ENCODE data around the gene MAG. TPM values are rescaled to one million over a fixed set of nuclear protein-coding genes. Genes with fewer than 3 reads are reported as not detected.

The MAG gene
- polyA plus RNA-seq, 3 donors: not detected

DNA sequence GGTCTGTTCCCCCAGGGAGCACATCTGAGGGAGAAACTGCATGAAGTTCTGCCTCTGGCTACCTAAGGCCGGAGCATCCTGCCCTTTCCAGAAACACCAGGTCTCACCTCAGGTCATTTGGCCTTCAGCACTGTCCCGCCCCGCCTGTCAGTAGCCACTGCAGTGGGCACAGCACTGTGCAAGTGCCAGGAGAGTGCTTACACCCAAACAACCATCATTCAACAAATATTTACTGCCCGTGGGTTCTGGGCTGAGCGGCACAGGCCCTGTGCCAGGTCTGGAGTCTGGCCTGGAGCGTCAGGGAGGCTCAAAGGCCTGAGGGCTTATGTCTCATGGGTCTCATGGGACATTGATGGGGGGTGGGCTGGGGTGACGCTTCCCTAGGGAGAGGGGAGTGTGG lies 20.4 kb upstream of the MAG start:
- Histone ChIP-seq H4K20me1 (ENCODE audit: insufficient read depth, low read length) (peaks cover 47% of the 10 kb centered on the region), H3K4me1 (ENCODE audit: control insufficient read depth in 1 of 2, insufficient read depth in 2 of 2, low read length in 2 of 2) (peaks cover 49 to 57% of the 10 kb centered on the region in 2 donors), H3K27ac (ENCODE audit: low read depth in 1 of 2, low read length in 2 of 2) (no peak overlapping the region), H3K36me3 (replicated peaks in 1 of 2; ENCODE audit: control insufficient read depth in 1 of 2, insufficient read depth in 2 of 2, low read length in 2 of 2) (peaks cover 43 to 63% of the 10 kb centered on the region in 2 donors), H2AFZ (ENCODE audit: insufficient read depth, low read depth, low read length, poor library complexity, severe bottlenecking) (no peak overlapping the region), H3K27me3 (ENCODE audit: control insufficient read depth in 2 of 2, insufficient read depth in 2 of 2, low read length in 2 of 2) (no peaks in the 10 kb centered on the region), H3K4me3 (replicated peaks in 1 of 3; ENCODE audit: low read depth in 2 of 3, low read length in 3 of 3) (peak overlapping the region in 1 of 3 experiments; percentile 6), H3K4me2 (replicated peaks; ENCODE audit: extremely low read depth, low read length, poor library complexity, severe bottlenecking) (peak overlapping the region; percentile 23), H3K79me2 (ENCODE audit: insufficient read depth, low read length) (peaks cover 30% of the 10 kb centered on the region), H3K9ac (ENCODE audit: insufficient read depth, low read length, poor library complexity, severe bottlenecking) (no peak overlapping the region), H3K9me3 (replicated peaks in 1 of 2; ENCODE audit: control insufficient read depth in 1 of 2, insufficient read depth in 1 of 2, low read length in 2 of 2) (no peaks in the 10 kb centered on the region)
- no peak for DNase-seq
- Mint-ChIP-seq H3K4me3 (peak overlapping the region in 1 of 2 donors; percentile 74), H3K9me3 (no peaks in the 10 kb centered on the region), H3K36me3 (peaks cover 58 to 63% of the 10 kb centered on the region in 2 donors), H3K27me3 (ENCODE audit: low read depth in 3 of 3) (peaks cover 0 to 5% (median 3%) of the 10 kb centered on the region in 3 donors), H3K4me1 (peaks cover 44% of the 10 kb centered on the region), H3K27ac (peak overlapping the region in 5 of 7 donors; percentile 72 to 93 (median 80))
- TF ChIP-seq CTCF (IDR thresholded peaks at IDR 0.05): no peak
- 93% methylated on average over 6 of the region's 7 CpGs for WGBS (ENCODE audit: insufficient coverage)
- intact Hi-C loops (cut with micrococcal nuclease): loop anchor here (5.0 kb wide), 4 partner anchors 36 to 226 kb away; no protein-coding TSS in a partner anchor

- Histone ChIP-seq H3K27me3 (ENCODE audit: control insufficient read depth in 2 of 2, insufficient read depth in 2 of 2, low read length in 2 of 2) (no peaks in the 10 kb centered on the region), H3K9ac (ENCODE audit: insufficient read depth, low read length, poor library complexity, severe bottlenecking) (no peak overlapping the region), H3K4me2 (replicated peaks; ENCODE audit: extremely low read depth, low read length, poor library complexity, severe bottlenecking) (peak overlapping the region; percentile 23), H2AFZ (ENCODE audit: insufficient read depth, low read depth, low read length, poor library complexity, severe bottlenecking) (peak overlapping the region; percentile 1), H3K79me2 (ENCODE audit: insufficient read depth, low read length) (peaks cover 24% of the 10 kb centered on the region), H3K4me1 (ENCODE audit: control insufficient read depth in 1 of 2, insufficient read depth in 2 of 2, low read length in 2 of 2) (peaks cover 42 to 50% of the 10 kb centered on the region in 2 donors), H3K27ac (ENCODE audit: low read depth in 1 of 2, low read length in 2 of 2) (peak overlapping the region; percentile 20 to 34), H4K20me1 (ENCODE audit: insufficient read depth, low read length) (peaks cover 54% of the 10 kb centered on the region), H3K9me3 (replicated peaks in 1 of 2; ENCODE audit: control insufficient read depth in 1 of 2, insufficient read depth in 1 of 2, low read length in 2 of 2) (no peaks in the 10 kb centered on the region), H3K4me3 (replicated peaks in 1 of 3; ENCODE audit: low read depth in 2 of 3, low read length in 3 of 3) (peak overlapping the region in 1 of 3 experiments; percentile 6), H3K36me3 (replicated peaks in 1 of 2; ENCODE audit: control insufficient read depth in 1 of 2, insufficient read depth in 2 of 2, low read length in 2 of 2) (peaks cover 50 to 70% of the 10 kb centered on the region in 2 donors)
- H3K4me3 Mint-ChIP-seq: peak overlapping the region; percentile 67 to 74
- 22% methylated on average over 13 of the region's 16 CpGs for WGBS (ENCODE audit: insufficient coverage)
- peaks cover 65 to 70% of the 10 kb centered on the region in 2 donors for H3K36me3 Mint-ChIP-seq
- no peak for TF ChIP-seq CTCF (IDR thresholded peaks at IDR 0.05)
- H3K4me1 Mint-ChIP-seq: peaks cover 41% of the 10 kb centered on the region
- H3K27ac Mint-ChIP-seq: peak overlapping the region; percentile 48 to 93 (median 80)
- H3K9me3 Mint-ChIP-seq: no peaks in the 10 kb centered on the region
- peak; percentile 53 to 79 (median 69) for DNase-seq
- H3K27me3 Mint-ChIP-seq (ENCODE audit: low read depth in 3 of 3): peaks cover 0 to 5% (median 3%) of the 10 kb centered on the region in 3 donors
- intact Hi-C loops (cut with micrococcal nuclease): loop anchor here (1.0 to 5.0 kb wide), 5 partner anchors 9 to 225 kb away; no protein-coding TSS in a partner anchor
Measured at GRCh38 chr19:35272122-35272719, 19.7 kb upstream of the MAG start.

All from CD14-positive monocyte (primary cell).